Neural crest cell (in vitro differentiated cells): Measurements from ENCODE around the gene EIF4E1B. TPM values are rescaled to one million over a fixed set of nuclear protein-coding genes. Genes with fewer than 3 reads are reported as not detected.

Experiments used
- DNase-seq: peaks from one replicate; pipeline ENCODE4 v3.0.0; 2021; ENCODE audit warnings: low read depth, mixed read lengths, low spot score
- H3K27ac Mint-ChIP-seq: one replicate; pipeline ENCODE4 v1.8.0; 2021; ENCODE audit warnings: mild to moderate bottlenecking, mixed read lengths; ENCODE audit not compliant: unreplicated experiment
- H3K27me3 Mint-ChIP-seq: 2 replicates; pipeline ENCODE4 v1.8.0; 2021; ENCODE audit warnings: low read depth, mild to moderate bottlenecking, mixed read lengths
- H3K36me3 Mint-ChIP-seq: 2 replicates; pipeline ENCODE4 v1.8.0; 2021; ENCODE audit warnings: low read depth, mild to moderate bottlenecking, mixed read lengths
- H3K4me1 Mint-ChIP-seq: 2 replicates; pipeline ENCODE4 v1.8.0; 2021; ENCODE audit warnings: mixed read lengths
- H3K4me3 Mint-ChIP-seq: one replicate; pipeline ENCODE4 v1.8.0; 2021; ENCODE audit warnings: mild to moderate bottlenecking, mixed read lengths
- H3K9me3 Mint-ChIP-seq: 2 replicates; pipeline ENCODE4 v1.8.0; 2021; ENCODE audit warnings: mixed read lengths
- CTCF ChIP-seq: fragments of 200-600 bp; sonication (generic); conservative IDR thresholded peaks from 2 replicates; pipeline ENCODE4 v1.5.0; 2021; ENCODE audit warnings: antibody characterized with exemption, mild to moderate bottlenecking
- total RNA-seq: library from RNA; stranded (reverse); gene quantifications from 2 replicates; pipeline ENCODE4 v1.2.1, GENCODE V29; 2021

EIF4E1B gene
- total RNA-seq, 1 donor from 2014 or later: not detected

- Mint-ChIP-seq H3K4me1 (peaks cover 6% of the 10 kb centered on the region), H3K9me3 (no peaks in the 10 kb centered on the region), H3K27me3 (peaks cover 9% of the 10 kb centered on the region), H3K27ac (no peak overlapping the region), H3K36me3 (no peaks in the 10 kb centered on the region), H3K4me3 (no peak overlapping the region)
- DNase-seq: no peak
- no peak for TF ChIP-seq CTCF
Observed at GRCh38 chr5:176642675-176643490, 12.4 kb downstream of the EIF4E1B start.

- H3K4me1 Mint-ChIP-seq: peaks cover 12% of the 10 kb centered on the region
- no peak overlapping the region for H3K4me3 Mint-ChIP-seq
- H3K27ac Mint-ChIP-seq: no peak overlapping the region
- no peaks in the 10 kb centered on the region for H3K36me3 Mint-ChIP-seq
- H3K9me3 Mint-ChIP-seq: no peaks in the 10 kb centered on the region
- no peak for TF ChIP-seq CTCF
- DNase-seq: no peak
- H3K27me3 Mint-ChIP-seq: peaks cover 3% of the 10 kb centered on the region
Observed at GRCh38 chr5:176643491-176644219, 13.2 kb downstream of the EIF4E1B start.

- Mint-ChIP-seq H3K27ac (no peak overlapping the region), H3K4me1 (peaks cover 17% of the 10 kb centered on the region)
- TF ChIP-seq CTCF: no peak
Observed at GRCh38 chr5:176644294-176644693, 13.8 kb downstream of the EIF4E1B start.

GRCh38 chr5:176644878-176645670 is 14.6 kb downstream of the EIF4E1B start:
- no peak for DNase-seq
- no peak for TF ChIP-seq CTCF
- Mint-ChIP-seq H3K4me3 (no peak overlapping the region), H3K4me1 (peaks cover 17% of the 10 kb centered on the region), H3K27me3 (no peaks in the 10 kb centered on the region), H3K9me3 (no peaks in the 10 kb centered on the region), H3K27ac (peak overlapping the region; percentile 57), H3K36me3 (no peaks in the 10 kb centered on the region)

More at GRCh38 chr5:176644294-176644693, 13.8 kb downstream of the EIF4E1B start:
- Mint-ChIP-seq H3K27me3 (no peaks in the 10 kb centered on the region), H3K9me3 (no peaks in the 10 kb centered on the region), H3K4me3 (no peak overlapping the region), H3K36me3 (no peaks in the 10 kb centered on the region)
- DNase-seq: no peak

GRCh38 chr5:176646049-176646706 is 15.7 kb downstream of the EIF4E1B start:
- Mint-ChIP-seq H3K4me3 (peak overlapping the region; percentile 69), H3K27ac (peak overlapping the region; percentile 98), H3K27me3 (no peaks in the 10 kb centered on the region), H3K4me1 (peaks cover 17% of the 10 kb centered on the region), H3K36me3 (no peaks in the 10 kb centered on the region), H3K9me3 (no peaks in the 10 kb centered on the region)
- no peak for DNase-seq
- TF ChIP-seq CTCF: no peak
